Activated CD4-positive, alpha-beta T cell treated with anti-CD3 and anti-CD28 coated beads, Interleukin-2, amount 50 U/mL, for 16 hours (primary cell): ENCODE measurements around the gene OR11H6.

Experiments used
- DNase-seq: peaks from one replicate; pipeline ENCODE4 v3.0.0-alpha.2; 2020

The OR11H6 gene

DNA sequence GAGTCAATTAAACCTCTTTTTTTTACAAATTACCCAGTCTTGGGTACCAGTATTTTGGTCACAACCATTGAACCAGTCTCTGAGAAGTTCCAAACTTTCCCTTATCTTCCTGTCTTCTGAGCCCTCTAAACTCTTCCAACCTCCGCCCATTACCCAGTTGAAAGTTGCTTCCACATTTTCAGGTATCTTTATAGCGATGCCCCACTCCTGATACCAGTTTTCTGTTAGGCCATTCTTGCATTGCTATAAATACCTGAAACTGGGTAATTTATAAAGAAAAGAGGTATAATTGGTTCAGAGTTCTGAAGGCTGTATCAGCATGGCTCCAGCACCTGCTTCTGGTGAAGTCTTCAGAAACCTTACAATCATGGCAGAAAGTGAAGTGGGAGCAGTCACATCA, 50.6 kb downstream of the OR11H6 start:
- no peak for DNase-seq
